Left ventricle myocardium superior (tissue), 1 donor: Measurements from ENCODE around the gene TXNDC11. TPM values are rescaled to one million over a fixed set of nuclear protein-coding genes. Genes with fewer than 3 reads are reported as not detected.

Source experiments
- ATAC-seq: fragments of 200-7000 bp; cut with Tn5 transposase; one replicate; pipeline ENCODE4 v1.9.1; 2020; ENCODE audit warnings: mild to moderate bottlenecking, moderate library complexity
- DNase-seq: peaks from one replicate; pipeline ENCODE4 v3.0.0-alpha.2; 2020
- intact Hi-C: fragments of 100-400 bp; cut with micrococcal nuclease; formaldehyde crosslinking; loops from one replicate; pipeline ENCODE4 v1.11.0; 2022
- total RNA-seq: library from RNA; stranded (reverse); fragmentation: NEBNext Ultra II Directional; extraction: Animal tissue kit (Norgen Biotek cat#: 25700); gene quantifications from one replicate; pipeline ENCODE4 v1.2.1, GENCODE V29; 2021
- donor health status: DM: no; HTN: yes; CAD: no; lungs with severe emphysema.

TXNDC11 gene
- total RNA-seq, 1 donor from 2014 or later: 20.8 TPM

DNA sequence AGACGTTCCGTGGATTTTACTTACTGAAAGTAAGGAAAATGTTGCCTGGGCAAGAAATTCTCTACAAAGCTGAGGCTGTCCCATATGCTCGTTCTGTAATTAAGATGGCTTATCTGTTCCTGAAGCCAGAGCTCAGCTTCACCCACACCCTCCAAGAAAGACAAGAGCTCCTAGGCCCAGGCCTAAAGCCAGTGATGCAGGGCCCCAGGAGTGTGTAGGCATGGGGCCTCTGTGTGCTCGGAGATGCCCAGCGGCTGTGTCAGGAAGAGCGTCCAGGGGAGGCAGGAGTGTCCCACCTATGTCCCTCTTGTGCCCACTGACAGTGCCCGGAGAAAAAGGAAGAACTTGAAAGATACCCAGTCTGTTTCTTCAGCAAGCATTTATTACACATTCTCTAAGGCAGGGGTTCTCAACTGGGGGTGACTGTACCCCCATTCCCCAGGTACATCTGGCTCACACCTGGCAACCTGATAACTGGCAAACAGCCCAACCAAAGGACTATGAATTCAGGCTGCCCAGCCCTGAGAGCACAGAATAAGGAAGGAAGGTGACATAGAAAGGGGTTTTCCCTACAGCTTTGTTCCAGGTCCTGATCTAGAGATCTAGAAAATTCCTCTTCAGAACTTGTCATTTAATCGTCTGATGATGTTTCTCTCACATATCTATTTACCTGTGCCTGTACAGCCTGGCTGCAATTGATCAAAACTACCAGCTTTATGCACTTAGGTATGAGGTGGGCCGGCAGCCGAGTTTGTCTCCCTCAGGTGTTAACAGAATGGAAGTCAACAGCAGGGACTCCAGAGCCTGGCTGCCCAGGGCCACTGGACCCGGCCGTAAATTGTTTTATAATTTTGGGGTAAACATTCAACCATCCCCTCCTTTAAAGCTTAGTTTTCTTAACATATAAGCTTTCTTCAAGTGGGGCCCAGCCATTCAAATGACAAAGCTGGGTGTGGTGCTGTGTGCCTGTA lies 62.4 kb downstream of the TXNDC11 start:
- DNase-seq (no peak), ATAC-seq (no peak)
- intact Hi-C loops: no loop called here

DNA sequence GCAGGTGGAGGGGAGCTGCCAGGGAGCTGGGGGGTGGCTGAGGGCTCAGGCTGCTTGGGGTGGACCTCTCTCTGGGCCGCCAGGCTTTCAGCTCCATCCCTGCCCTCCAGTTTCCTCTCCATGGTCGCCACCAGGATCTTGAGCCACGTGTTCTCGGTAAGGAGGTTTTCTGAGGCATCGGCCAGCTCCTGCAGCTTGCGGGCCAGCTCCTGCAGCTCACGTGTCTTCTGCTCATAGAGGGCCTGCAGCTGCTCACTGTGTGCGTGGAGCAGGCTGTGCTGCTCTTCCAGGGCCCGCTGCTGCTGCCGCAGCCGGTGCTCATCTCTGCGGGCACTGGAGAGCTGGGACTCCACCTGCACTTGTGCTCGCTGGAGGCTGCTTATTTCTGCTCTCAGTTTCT lies 63.4 kb downstream of the TXNDC11 start:
- intact Hi-C loops: no loop called here
- ATAC-seq (no peak), DNase-seq (no peak)

DNA sequence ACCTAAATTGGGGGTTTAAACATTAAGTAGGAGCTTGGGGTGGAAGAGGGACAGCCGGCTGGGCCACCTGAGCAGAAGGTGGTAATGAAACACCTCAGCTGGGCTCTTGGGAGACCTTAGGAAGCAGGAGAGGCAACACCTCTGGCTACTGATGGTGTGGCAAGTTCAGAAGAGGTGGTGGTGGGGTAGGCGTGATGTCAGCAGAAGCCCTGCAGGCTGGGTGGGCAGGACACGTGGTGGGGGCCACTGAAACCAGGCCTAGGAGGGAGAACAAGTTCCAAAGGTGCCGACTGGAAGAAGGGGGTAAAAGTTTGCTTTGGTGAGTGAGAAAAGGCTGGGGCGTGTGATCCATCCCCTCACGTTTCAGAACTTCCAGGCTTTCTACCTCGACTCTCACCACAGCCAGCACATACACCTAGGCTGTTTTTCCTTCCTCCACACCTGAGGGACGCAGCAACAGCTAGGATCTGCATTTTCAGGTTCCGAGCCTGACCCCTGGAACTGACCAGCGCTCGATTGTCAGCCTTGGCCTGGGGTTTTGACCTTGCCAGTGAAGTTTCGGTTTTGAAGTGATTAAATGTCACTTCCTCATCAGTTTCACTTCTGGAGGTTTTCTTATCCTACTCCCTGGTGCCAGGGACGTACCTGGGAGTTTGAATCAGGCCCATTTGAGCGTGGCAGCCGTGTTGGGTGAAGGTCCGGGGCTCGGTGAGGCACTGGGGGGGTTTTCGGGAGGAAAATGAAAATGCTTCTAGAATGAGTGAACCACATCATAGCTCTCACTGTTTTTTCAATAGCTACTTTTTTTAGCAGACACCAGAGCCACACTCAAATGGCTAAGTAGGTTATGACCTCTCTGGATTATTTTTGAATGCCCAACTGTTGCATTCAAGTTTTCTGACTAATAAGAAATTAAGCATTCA lies 64.4 kb downstream of the TXNDC11 start:
- ATAC-seq: no peak
- DNase-seq: no peak
- intact Hi-C loops: no loop called here

DNA sequence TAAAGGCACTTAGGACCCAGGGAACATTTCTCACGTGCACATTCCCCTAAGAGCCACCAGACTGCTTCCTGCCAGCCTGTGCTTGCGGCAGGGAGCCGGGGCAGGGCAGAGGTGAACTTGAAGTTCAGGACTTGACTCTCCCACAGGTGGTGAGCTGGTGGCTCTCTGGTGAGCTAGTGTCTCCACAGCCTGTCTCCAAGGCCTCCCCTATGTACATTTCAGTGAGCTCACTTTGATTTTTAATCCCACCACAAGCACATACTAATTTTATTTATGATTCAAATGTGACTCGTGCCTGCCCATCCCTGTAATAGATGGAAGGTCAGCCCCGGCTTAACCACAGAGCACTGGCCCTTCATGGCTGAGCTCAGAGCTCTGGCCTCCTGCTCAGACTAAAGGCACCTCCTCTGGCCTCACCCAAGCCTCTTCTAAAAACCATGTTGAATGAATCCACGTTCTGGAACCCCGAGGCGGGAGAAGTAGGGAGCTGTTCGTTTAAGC lies 65.2 kb downstream of the TXNDC11 start:
- DNase-seq (no peak), ATAC-seq (peak; percentile 17)
- intact Hi-C loops: no loop called here

DNA sequence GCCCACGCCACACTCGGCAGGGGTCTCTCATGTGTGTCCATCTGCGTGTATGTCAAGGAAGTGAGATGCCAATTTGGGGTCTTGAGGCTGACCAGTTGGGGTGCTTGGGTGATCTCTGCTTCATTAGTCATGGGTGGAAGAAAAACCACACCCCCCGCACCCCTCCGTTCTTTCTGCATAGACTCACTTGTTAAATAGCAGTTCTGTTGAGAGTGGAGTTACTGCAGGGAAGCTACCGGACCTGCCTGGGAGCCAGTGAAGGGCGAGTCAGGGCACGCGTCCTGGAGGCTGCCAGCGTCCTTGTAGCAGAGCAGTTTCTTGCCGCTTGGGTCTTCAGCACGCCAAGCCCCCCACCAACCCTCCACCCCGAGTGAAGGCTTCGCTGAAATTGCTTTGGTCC lies 65.9 kb downstream of the TXNDC11 start:
- intact Hi-C loops: no loop called here
- DNase-seq: no peak
- no peak for ATAC-seq

DNA sequence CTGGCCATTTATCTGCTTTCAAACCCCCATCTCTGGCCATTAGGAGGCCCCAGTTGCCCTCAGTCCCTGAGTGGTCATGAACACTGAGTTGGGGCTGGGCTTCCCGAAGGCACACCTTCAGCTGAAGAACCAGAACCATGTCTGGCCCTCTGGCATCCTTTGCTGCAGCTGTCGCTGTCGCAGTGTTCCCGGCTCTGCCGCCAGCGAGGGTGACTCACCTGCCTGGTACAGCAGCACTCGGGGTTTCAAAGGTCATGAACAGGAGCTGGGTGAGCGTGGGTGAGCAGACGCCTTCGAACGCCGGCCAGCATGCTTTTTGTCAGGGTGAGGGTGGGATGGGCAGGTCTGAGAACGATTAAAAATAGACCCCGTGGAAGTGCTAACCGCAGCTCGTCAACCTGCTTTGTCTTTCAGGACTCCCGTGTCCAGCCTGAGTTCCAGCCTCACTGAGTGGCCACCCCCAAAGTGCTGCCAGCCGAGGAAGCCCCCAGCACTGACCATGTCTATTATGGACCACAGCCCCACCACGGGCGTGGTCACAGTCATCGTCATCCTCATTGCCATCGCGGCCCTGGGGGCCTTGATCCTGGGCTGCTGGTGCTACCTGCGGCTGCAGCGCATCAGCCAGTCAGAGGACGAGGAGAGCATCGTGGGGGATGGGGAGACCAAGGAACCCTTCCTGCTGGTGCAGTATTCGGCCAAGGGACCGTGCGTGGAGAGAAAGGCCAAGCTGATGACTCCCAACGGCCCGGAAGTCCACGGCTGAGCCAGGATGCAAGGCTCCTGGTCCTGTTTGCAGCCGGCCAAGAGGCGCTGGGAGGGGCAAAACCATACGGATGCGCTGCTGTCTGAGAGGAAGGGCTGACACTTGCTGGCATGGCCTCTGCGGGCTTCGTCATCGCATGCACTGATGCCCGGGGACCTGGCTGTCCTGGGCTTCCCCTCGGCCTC lies 66.8 kb downstream of the TXNDC11 start:
- peak; percentile 56 for ATAC-seq
- intact Hi-C loops: no loop called here
- peak; percentile 65 for DNase-seq

DNA sequence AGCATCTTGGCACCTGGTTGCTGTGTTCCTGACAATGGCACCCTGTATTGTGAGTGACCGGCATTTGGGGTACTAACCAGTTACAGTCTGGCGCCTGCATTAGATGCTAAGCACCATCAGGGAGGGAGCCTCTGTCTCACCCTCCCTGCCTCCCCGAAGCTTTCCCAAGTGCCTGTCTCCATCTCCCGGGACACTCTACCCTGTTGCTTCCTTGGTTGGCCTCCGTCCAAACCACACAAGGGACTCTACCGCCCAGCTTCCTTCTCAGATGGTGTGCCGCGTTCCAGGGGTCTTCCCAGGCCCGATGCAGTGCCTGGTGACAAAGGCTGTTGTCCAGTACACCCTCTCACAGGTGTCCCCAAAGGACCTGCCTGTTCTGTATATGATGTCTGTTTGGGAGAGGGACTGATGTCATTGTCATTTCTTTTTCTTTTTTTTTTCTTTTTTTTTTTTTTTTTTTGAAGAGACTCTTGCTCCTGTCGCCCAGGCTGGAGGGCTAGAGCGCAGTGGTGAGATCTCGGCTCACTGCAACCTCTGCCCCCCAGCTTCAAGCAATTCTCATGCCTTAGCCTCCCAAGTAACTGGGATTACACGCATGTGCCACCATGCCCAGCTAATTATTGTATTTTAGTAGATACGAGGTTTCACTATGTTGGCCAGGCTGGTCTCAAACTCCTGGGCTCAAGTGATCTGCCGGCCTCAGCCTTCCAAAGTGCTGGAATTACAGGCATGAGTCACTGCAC lies 67.7 kb downstream of the TXNDC11 start:
- DNase-seq (no peak), ATAC-seq (no peak)
- intact Hi-C loops: no loop called here

DNA sequence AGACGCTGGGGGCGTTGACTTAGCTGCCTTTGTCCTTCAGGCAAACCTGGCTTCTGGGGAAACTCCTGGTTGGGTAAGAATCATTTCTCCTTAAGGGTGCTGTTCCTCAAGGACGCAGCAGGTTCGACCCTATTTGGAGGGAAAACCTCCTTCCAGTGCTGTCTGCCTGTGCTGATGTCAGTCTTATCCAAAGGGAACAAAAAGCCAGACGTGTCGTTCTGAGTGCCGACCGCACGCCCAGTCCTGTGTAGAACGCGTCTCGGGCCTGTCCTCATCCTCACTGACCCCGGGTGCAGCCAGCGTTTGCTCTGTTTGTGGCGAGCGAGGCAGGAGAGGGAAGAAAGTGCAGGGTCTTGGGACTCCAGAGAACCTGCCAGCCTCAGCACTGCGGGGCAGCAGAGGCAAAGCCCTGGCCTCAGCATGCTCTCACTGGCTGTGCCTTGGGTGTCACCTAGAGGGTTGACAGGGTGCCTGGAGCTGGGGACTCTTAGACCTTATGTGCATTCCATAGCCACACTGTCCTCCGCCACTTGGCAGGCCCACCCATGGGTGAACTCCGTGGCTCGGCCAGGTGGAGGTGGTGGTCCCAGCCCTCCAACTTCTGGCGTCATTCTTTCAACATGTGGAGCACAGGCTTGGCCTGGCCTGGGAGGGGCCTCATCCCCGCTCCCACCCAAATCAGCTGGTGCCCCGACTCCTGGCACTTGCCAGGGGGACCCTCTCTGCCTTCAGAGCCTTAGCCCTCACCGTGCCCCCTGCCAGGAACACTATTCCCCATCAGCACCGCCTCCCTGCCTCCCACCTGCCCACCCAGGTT lies 68.4 kb downstream of the TXNDC11 start:
- intact Hi-C loops: no loop called here
- ATAC-seq (no peak), DNase-seq (no peak)

DNA sequence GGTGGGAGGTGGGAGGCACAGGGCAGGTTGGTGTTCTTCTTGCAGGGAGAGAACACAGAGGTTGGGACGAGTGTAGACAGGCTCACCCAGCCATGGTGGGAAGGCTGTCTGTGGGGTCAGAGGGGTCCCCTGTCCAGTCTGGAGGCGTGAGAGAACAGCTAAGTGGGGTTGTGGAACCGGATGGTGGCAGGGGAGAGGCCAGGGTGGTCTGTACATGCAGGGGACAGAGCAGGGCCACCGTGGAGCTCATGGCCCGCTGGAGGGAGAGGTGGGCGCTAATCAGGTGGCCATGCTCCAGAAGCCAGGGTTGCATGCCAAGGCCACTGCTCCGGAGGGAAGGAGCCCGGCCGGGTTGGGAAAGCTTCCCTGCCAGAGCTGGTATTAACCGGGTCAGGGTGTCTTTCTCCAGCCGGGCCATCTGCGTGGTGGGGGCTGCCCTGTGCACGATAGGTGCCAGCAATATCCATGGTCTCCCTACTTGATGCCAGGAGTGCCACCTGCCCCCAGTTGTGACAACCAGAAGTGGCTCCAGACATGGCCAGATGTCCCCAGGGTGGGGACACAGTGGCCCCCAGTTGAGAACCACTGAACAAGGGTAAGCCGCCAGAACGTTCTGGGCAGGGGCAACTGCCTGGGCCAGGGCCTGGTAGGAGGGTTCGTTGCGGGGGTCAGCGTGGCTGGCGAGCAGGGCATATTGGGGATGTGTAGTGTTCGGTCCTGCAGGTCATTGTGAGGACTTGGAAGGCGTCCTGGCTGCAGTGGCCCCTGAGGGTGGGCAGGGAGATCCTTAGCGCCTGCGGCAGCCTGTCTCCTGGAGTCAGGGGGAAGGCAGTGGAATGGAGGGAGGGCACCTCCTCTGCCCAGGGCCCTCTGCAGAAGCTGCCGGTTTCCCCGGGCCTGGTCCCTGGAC lies 69.3 kb downstream of the TXNDC11 start:
- intact Hi-C loops: no loop called here
- DNase-seq (peak; percentile 60), ATAC-seq (peak; percentile 5)

DNA sequence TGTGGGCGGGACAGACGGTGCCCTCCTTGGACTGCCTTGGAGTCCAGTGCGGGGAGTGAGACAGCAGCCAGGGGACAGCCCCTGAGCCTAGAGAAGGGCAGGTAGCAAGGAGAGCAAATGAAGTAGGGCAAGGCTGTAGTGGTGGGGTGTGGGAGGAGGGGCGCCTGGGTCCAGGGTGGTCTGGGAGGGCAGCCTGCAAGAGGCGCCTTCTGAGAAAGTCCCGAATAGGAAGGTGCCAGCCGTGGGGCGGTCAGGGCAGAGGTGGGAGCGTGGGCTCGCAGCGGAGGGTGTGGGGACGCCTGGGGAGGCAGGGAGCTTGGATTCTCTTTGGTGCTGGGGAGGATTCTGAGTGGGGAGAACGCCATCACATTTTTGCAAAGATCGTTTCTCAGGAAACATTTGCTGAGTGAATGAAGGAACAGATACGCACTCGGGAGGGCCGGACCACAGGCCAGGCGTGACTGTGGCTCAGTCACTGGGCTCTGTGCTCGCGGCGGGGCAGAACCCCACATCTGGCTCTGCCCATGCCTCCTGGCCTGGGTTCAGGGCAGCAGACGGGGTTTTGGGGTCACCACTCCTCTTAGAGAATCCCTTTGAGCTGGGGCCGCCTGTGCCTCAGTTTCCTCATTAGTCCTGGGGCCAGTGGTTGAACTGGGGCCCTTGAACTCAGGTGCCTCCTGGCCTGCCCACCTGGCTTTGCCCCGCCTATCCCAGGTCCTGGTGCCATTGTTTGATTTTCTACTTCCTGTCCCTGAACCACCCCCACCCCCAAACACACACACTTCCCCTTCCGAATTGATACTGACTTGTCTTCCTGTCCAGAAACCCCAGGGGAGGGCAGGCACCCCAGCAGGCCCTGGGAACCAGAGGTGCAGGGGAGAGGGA lies 70.2 kb downstream of the TXNDC11 start:
- intact Hi-C loops: no loop called here
- DNase-seq (no peak), ATAC-seq (no peak)

DNA sequence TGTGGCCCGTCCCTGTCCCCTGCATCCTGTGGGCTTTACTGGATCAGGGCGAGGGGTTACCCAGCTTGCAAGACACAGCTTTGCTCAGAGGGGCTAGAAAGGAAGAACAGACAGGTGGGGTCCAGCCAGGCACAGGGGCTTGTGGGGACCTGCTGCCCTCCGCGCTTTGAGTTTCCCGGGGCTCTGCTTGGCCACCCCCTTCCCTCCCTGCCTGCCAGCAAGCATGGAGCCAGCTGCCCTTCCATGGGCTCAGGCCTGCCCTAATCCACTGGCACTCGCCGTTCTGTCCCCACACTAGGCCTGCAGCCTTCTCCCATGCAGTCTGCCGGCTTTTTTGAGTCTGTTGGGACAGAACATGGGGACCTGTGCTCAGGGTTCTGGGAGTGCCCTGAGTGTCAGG lies 71.0 kb downstream of the TXNDC11 start:
- intact Hi-C loops: no loop called here
- ATAC-seq: no peak
- no peak for DNase-seq

DNA sequence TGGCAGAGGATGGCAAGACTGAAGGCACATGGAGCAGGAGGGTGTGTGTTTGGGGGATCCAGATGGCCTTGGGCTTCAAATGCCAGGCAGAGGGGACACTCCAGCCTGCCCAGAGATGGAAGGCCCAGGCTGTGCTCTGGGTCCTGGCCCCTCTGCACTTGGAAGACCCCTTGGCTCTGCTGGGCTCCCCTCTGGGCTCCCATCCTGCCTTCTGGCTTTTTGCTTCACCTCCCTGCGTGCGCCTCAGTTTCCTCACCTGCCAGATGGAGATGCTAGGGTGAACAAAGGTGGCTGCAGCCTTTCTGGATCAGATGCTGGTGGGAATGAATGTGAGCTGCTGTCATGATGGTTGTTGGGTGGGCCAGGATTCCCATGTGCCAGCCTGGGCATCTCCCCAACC lies 71.4 kb downstream of the TXNDC11 start:
- intact Hi-C loops: no loop called here
- ATAC-seq (no peak), DNase-seq (no peak)

DNA sequence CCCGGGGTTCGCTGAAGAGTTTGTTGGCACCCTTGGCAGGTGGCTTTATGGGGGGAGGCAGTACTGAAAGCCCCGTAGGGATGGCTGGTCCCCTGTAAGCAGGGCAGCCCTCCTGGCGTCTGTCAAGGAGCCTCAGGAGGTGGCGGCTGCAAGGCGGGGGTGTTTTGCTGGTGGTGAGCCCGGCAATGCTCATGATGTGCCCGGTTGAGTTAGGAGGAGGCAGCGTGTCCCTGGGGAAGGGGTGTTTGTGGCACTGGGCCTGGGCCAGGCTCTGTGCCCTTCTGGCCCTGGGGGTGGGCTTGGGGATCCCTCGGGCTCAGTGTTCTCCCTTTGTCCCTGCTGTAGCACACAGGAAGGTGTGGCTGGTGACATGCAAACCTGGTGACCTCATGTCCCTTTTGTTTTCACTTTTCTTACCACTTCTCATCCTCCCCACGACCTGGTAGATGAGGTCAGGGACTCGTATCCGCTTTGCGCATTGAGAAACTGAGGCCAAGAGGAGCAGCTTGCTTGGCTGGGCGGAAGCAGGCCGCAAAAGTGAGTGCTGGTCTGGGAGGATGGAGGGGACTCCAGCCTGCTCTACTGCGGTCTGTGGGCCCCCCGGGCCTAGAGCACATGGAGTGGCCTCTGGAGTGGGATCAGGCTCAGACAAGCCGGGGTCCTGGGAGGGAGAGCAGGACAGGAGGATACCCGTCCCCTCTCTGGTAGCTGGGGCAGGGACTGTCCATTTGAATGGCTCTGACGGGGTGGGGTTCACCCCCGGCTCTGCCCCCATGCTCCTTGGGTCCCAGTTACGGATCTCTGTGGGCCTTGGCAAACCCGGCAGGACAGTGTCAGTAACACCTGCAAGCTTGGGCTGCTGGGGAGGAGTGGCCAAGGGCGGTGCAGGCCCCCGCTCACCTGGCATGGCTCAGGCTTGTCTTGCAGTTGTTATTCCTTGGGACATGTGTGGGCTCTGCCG lies 72.2 kb downstream of the TXNDC11 start:
- intact Hi-C loops: no loop called here
- ATAC-seq: no peak
- DNase-seq: no peak
